ENCODE measurements around the gene ANTXR1. TPM values are rescaled to one million over a fixed set of nuclear protein-coding genes. Genes with fewer than 3 reads are reported as not detected.

ANTXR1 gene
- under 1 TPM in 1 of 2 experiments, not detected in 1; 0.58 TPM for total RNA-seq
- polyA plus RNA-seq = not detected

DNA sequence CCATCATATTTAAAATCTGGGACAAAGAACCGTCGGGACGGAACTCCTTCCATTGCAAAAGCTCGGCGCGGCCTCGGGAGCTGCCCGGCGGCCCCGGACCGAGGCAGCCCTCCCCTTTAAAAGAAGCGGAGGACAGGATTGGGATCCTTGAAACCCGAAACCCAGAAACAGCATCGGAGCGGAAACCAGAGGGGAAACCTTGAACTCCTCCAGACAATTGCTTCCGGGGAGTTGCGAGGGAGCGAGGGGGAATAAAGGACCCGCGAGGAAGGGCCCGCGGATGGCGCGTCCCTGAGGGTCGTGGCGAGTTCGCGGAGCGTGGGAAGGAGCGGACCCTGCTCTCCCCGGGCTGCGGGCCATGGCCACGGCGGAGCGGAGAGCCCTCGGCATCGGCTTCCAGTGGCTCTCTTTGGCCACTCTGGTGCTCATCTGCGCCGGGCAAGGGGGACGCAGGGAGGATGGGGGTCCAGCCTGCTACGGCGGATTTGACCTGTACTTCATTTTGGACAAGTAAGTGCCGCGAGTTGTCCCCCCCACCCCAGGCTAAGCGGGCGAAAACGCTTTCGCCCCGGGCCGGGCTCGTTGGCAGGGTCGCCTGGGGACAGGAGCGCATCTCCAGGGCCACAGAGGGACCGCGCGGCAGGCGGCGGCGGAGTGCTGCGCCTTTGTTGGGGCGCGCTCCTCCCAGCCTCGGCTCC is at the start of gene ANTXR1:
ANTXR1 (plus strand) TSS at position 38 of the 698 bp plus-strand sequence; CDS start at position 359, 321 bp downstream.
- ChIA-PET POLR2A (ENCODE audit: partially characterized antibody) (no interaction called here), CTCF (ENCODE audit: partially characterized antibody) (interaction anchor here (0.6 to 3.2 kb wide), 4 partner anchors 10 to 39 kb away, joined by 7 to 24 read pairs (median 7); no protein-coding TSS in a partner anchor)
- Mint-ChIP-seq H3K9me3 (no peaks in the 10 kb centered on the region), H3K36me3 (no peaks in the 10 kb centered on the region), H3K27me3 (peaks cover 41 to 43% of the 10 kb centered on the region in 2 donors), H3K27ac (peak within 1 kb of the TSS in 1 of 7 donors; percentile 48), H3K4me1 (peaks cover 11 to 17% (median 16%) of the 10 kb centered on the region in 4 donors), H3K4me3 (peak within 1 kb of the TSS; percentile 72 to 92 (median 81))
- Histone ChIP-seq H3K4me1 (ENCODE audit: insufficient read depth, low read length) (peaks cover 11% of the 10 kb centered on the region), H3K9me3 (ENCODE audit: control insufficient read depth in 1 of 2, low read length in 2 of 2) (no peaks in the 10 kb centered on the region), H3K27ac (ENCODE audit: low read depth, low read length) (no peak within 1 kb of the TSS), H3K4me3 (ENCODE audit: low read length in 2 of 2) (peak within 1 kb of the TSS; percentile 36 to 54), H3K27me3 (ENCODE audit: insufficient read depth, low read length) (peaks cover 32% of the 10 kb centered on the region), H3K36me3 (ENCODE audit: insufficient read depth, low read length) (no peaks in the 10 kb centered on the region)
- intact Hi-C loops (cut with micrococcal nuclease) = loop anchor here (1.0 to 2.0 kb wide), 2 partner anchors 294 to 550 kb away; no protein-coding TSS in a partner anchor
- peak in 3 of 5 donors; percentile 6 to 15 (median 11) for DNase-seq

DNA sequence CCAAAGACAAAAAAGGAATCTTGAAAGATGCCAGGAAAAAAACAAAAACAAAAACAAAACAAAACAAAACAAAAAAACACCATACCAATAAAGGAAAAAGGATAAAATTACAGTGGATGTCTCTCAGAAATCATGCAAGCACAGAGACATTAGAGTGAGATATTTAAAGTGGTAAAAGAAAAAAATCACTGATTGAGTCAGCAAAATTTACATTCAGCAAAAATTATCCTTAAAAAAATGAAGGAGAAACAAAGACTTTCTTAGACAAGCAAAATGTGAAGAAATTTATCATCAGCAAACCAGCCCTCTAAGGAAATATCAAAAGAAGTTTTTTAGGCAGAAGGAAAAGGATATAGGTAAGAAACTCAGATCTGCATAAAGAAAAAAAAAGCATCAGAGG is 48.7 kb upstream of the ANTXR1 start:
- Histone ChIP-seq H3K27me3 (ENCODE audit: insufficient read depth, low read length) (peaks cover 4% of the 10 kb centered on the region), H3K4me1 (ENCODE audit: insufficient read depth, low read length) (no peaks in the 10 kb centered on the region), H3K27ac (ENCODE audit: low read depth, low read length) (no peak overlapping the region), H3K9me3 (ENCODE audit: control insufficient read depth in 1 of 2, low read length in 2 of 2) (no peaks in the 10 kb centered on the region), H3K36me3 (ENCODE audit: insufficient read depth, low read length) (no peaks in the 10 kb centered on the region), H3K4me3 (ENCODE audit: low read length in 2 of 2) (no peak overlapping the region)
- H3K4me1 Mint-ChIP-seq = no peaks in the 10 kb centered on the region
- intact Hi-C loops (cut with micrococcal nuclease) = no loop called here
- ChIA-PET CTCF (ENCODE audit: partially characterized antibody) (no interaction called here), POLR2A (ENCODE audit: partially characterized antibody) (no interaction called here)
- H3K27ac Mint-ChIP-seq = no peak overlapping the region
- no peaks in the 10 kb centered on the region for H3K36me3 Mint-ChIP-seq
- no peak for DNase-seq
- no peak overlapping the region for H3K4me3 Mint-ChIP-seq
- H3K9me3 Mint-ChIP-seq = peaks cover 0 to 2% (median 0%) of the 10 kb centered on the region in 8 donors
- H3K27me3 Mint-ChIP-seq = peaks cover 16 to 31% of the 10 kb centered on the region in 2 donors

DNA sequence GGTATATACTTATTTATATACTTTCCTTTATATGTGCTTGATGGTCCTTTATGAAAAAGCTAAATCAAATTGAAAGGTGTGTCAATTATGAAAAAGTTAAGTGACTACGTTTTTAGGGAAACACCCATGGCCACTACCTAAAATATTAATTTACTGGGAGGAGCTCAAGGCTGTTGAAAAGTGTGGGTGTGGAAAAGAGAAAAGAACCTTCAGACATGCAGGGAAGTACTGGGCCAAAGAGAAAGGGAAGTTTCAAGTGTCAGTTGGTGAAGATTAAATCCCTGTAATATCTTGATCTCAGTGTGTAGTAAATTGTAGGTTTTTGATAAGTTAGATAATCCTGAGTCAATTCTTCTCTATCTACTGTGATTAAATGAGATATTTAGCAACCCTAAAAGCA is 44.8 kb upstream of the ANTXR1 start:
- no peaks in the 10 kb centered on the region for H3K9me3 ChIP-seq (ENCODE audit: control insufficient read depth in 1 of 2, low read length in 2 of 2)
- intact Hi-C loops (cut with micrococcal nuclease) = no loop called here
- no peak overlapping the region for H3K4me3 Mint-ChIP-seq
- H3K4me1 Mint-ChIP-seq = no peaks in the 10 kb centered on the region
- H3K4me1 ChIP-seq (ENCODE audit: insufficient read depth, low read length) = no peaks in the 10 kb centered on the region
- peaks cover 4% of the 10 kb centered on the region for H3K27me3 ChIP-seq (ENCODE audit: insufficient read depth, low read length)
- ChIA-PET POLR2A (ENCODE audit: partially characterized antibody) (no interaction called here), CTCF (ENCODE audit: partially characterized antibody) (interaction anchor here (1.3 kb wide), 1 partner anchor 25 kb away, joined by 3 read pairs; no protein-coding TSS in a partner anchor)
- H3K27me3 Mint-ChIP-seq = peaks cover 7 to 22% of the 10 kb centered on the region in 2 donors
- DNase-seq = no peak
- no peaks in the 10 kb centered on the region for H3K36me3 ChIP-seq (ENCODE audit: insufficient read depth, low read length)
- no peak overlapping the region for H3K27ac Mint-ChIP-seq
- peaks cover 0 to 2% (median 0%) of the 10 kb centered on the region in 8 donors for H3K9me3 Mint-ChIP-seq
- H3K4me3 ChIP-seq (ENCODE audit: low read length in 2 of 2) = no peak overlapping the region
- no peak overlapping the region for H3K27ac ChIP-seq (ENCODE audit: low read depth, low read length)
- no peaks in the 10 kb centered on the region for H3K36me3 Mint-ChIP-seq

DNA sequence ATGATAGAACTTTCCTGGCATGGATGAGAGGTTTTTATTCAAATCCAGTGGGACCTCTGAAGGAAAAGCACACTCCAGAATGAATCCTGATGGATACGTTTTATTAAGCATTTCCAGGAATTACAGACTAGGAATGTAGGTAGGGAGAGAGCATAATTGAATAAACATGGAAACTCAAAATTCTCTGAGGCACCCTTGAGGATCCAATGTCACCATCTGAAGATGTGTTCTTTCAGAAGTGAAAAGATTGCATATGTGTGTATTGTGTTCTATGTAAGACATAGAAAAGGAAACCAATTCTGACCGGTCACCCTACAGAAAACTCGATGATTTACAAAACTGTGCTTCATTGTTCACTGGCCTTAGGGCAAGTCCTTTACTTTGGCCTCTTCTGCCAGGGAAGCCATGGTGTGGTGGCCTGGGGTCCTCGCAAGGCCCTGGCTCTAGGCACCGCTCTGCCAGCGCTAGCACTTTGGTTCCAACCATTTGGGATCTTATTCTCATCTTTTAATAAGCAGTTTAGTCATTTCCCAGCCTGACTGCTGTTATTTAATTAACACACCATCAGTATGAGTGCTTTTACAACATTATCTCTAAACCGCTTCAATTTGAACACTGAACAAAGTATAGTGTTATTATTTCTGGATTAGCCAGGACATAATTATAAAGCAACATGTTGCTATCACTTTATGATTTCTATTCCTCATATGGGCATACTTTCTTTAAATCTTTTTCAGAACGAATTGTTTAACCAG is 43.1 kb upstream of the ANTXR1 start:
- H3K27me3 ChIP-seq (ENCODE audit: insufficient read depth, low read length) = no peaks in the 10 kb centered on the region
- ChIA-PET POLR2A (ENCODE audit: partially characterized antibody) (no interaction called here), CTCF (ENCODE audit: partially characterized antibody) (no interaction called here)
- Mint-ChIP-seq H3K4me1 (no peaks in the 10 kb centered on the region), H3K4me3 (no peak overlapping the region), H3K36me3 (no peaks in the 10 kb centered on the region), H3K9me3 (peaks cover 0 to 2% (median 0%) of the 10 kb centered on the region in 8 donors), H3K27me3 (peaks cover 11% of the 10 kb centered on the region in 2 donors), H3K27ac (no peak overlapping the region)
- H3K36me3 ChIP-seq (ENCODE audit: insufficient read depth, low read length) = no peaks in the 10 kb centered on the region
- H3K27ac ChIP-seq (ENCODE audit: low read depth, low read length) = no peak overlapping the region
- H3K4me1 ChIP-seq (ENCODE audit: insufficient read depth, low read length) = no peaks in the 10 kb centered on the region
- intact Hi-C loops (cut with micrococcal nuclease) = no loop called here
- no peak for DNase-seq
- H3K9me3 ChIP-seq (ENCODE audit: control insufficient read depth in 1 of 2, low read length in 2 of 2) = no peaks in the 10 kb centered on the region
- H3K4me3 ChIP-seq (ENCODE audit: low read length in 2 of 2) = no peak overlapping the region

DNA sequence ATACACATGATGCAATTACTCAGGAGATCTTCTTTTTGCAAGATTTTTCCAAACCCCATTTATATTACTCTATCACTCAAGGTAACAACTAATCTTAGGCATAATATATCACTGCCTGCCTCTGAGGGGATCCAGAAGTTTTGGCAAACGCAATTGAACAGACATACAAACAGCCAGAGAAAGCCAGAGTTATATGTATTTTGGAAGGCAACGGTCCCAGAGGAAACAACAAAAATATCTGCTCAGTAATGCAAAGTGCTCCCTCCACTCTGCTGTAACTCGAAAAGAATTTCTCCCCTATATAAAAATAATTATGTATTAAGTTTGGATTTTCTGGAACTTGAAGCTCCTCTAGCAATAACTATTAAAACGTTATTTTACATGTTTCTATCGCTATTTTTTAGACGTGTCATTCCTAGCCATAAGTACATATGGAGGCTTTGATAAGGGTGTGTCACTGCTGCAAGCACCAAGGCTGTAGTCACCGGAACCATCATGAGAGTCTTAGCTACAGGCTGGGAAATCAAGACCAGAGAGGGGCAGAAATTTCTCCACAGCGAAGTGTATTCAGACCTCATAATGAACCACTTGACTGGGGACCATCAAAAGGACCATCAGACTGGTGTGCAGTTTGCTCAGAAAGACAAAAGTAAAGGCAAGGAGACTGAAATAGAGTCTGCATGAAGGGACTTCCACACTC is 42.3 kb upstream of the ANTXR1 start:
- Histone ChIP-seq H3K4me3 (ENCODE audit: low read length in 2 of 2) (no peak overlapping the region), H3K36me3 (ENCODE audit: insufficient read depth, low read length) (no peaks in the 10 kb centered on the region), H3K27ac (ENCODE audit: low read depth, low read length) (no peak overlapping the region), H3K27me3 (ENCODE audit: insufficient read depth, low read length) (peaks cover 2% of the 10 kb centered on the region), H3K4me1 (ENCODE audit: insufficient read depth, low read length) (no peaks in the 10 kb centered on the region), H3K9me3 (ENCODE audit: control insufficient read depth in 1 of 2, low read length in 2 of 2) (no peaks in the 10 kb centered on the region)
- H3K4me3 Mint-ChIP-seq = no peak overlapping the region
- POLR2A ChIA-PET (ENCODE audit: partially characterized antibody) = no interaction called here
- H3K4me1 Mint-ChIP-seq = no peaks in the 10 kb centered on the region
- CTCF ChIA-PET (ENCODE audit: partially characterized antibody) = no interaction called here
- intact Hi-C loops (cut with micrococcal nuclease) = no loop called here
- H3K27ac Mint-ChIP-seq = no peak overlapping the region
- H3K27me3 Mint-ChIP-seq = peaks cover 14 to 16% of the 10 kb centered on the region in 2 donors
- peaks cover 0 to 2% (median 0%) of the 10 kb centered on the region in 8 donors for H3K9me3 Mint-ChIP-seq
- DNase-seq = no peak
- H3K36me3 Mint-ChIP-seq = no peaks in the 10 kb centered on the region

DNA sequence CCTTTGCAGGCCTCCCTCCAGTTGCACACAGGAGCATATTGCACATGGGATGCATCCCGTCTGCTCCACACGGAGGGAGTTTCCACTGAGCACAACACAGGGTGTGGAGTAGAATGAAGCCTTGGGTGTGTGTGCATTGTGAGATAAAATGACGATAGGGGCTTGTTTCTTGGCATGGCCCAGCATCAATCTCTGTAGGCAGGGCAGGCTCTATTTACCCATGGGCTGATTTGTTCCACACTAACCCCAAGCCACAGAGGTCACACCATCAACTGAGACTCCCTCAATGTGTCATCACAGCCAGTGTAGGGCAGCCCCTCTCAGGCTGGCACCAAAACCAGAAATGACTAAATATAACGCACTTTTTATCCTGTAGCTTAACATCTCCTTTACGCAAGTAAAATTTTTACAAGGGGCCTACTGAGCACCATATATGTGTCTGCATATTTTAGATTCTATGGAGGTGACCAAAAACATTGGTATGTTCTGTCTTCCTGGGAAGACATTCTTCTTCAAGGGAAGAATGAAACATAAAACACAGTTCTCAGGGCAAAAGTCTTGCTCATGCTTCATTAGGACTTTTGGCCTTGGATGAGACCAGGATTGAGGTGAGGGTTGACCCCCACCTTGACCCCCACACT is 41.3 kb upstream of the ANTXR1 start:
- DNase-seq = no peak
- POLR2A ChIA-PET (ENCODE audit: partially characterized antibody) = no interaction called here
- H3K27me3 ChIP-seq (ENCODE audit: insufficient read depth, low read length) = peaks cover 5% of the 10 kb centered on the region
- peaks cover 0 to 2% (median 0%) of the 10 kb centered on the region in 8 donors for H3K9me3 Mint-ChIP-seq
- no peak overlapping the region for H3K27ac ChIP-seq (ENCODE audit: low read depth, low read length)
- no peak overlapping the region for H3K4me3 ChIP-seq (ENCODE audit: low read length in 2 of 2)
- no peaks in the 10 kb centered on the region for H3K9me3 ChIP-seq (ENCODE audit: control insufficient read depth in 1 of 2, low read length in 2 of 2)
- peaks cover 12 to 14% of the 10 kb centered on the region in 2 donors for H3K27me3 Mint-ChIP-seq
- no peaks in the 10 kb centered on the region for H3K36me3 Mint-ChIP-seq
- H3K4me1 ChIP-seq (ENCODE audit: insufficient read depth, low read length) = no peaks in the 10 kb centered on the region
- no peaks in the 10 kb centered on the region for H3K36me3 ChIP-seq (ENCODE audit: insufficient read depth, low read length)
- H3K27ac Mint-ChIP-seq = no peak overlapping the region
- intact Hi-C loops (cut with micrococcal nuclease) = no loop called here
- H3K4me3 Mint-ChIP-seq = no peak overlapping the region
- CTCF ChIA-PET (ENCODE audit: partially characterized antibody) = no interaction called here
- H3K4me1 Mint-ChIP-seq = no peaks in the 10 kb centered on the region
